ENCODE measurements around the gene FAM181A.

Gene FAM181A

GRCh38 chr14:93973607-93974006, 46.5 kb downstream of the FAM181A start:
- Histone ChIP-seq H3K27me3 (ENCODE audit: low read length) (no peaks in the 10 kb centered on the region), H3K9ac (ENCODE audit: low read length) (peak overlapping the region; percentile 66), H3K4me2 (ENCODE audit: low read depth, low read length, poor library complexity, severe bottlenecking) (peak overlapping the region; percentile 75)

GRCh38 chr14:93974299-93974698, 47.2 kb downstream of the FAM181A start:
- Histone ChIP-seq H2AFZ (ENCODE audit: low read depth, low read length, severe bottlenecking) (no peak overlapping the region), H3K79me2 (ENCODE audit: insufficient read depth, low read length) (peaks cover 8% of the 10 kb centered on the region), H3K36me3 (ENCODE audit: low read length) (peaks cover 2% of the 10 kb centered on the region; the same call in 1 of the 2 replicates), H3F3A (ENCODE audit: insufficient read depth) (peaks cover 77% of the 10 kb centered on the region), H3K9me2 (replicated peaks; ENCODE audit: insufficient read depth, low read length) (no peaks in the 10 kb centered on the region), H4K20me1 (ENCODE audit: low read depth, low read length) (no peaks in the 10 kb centered on the region), H3K27ac (ENCODE audit: low read depth, low read length) (peak overlapping the region; percentile 99), H3K27me3 (ENCODE audit: low read length) (no peaks in the 10 kb centered on the region), H3K4me3 (ENCODE audit: insufficient read depth, low read length, poor library complexity, severe bottlenecking) (peak overlapping the region; percentile 33), H3K9me3 (ENCODE audit: insufficient read depth, low read length) (peaks cover 8% of the 10 kb centered on the region; the same call in 1 of the 2 replicates), H3K9ac (ENCODE audit: low read length) (peak overlapping the region; percentile 66), H3K4me2 (ENCODE audit: low read depth, low read length, poor library complexity, severe bottlenecking) (peak overlapping the region; percentile 75)
- TF ChIP-seq EZH2phosphoT487 (conservative IDR thresholded peaks at IDR 0.05; ENCODE audit: low read length) (no peak), CTCF (IDR thresholded peaks at IDR 0.05; ENCODE audit: insufficient read depth, low read length, poor library complexity, severe bottlenecking) (no peak)

More at GRCh38 chr14:93973607-93974006, 46.5 kb downstream of the FAM181A start:
- Histone ChIP-seq H3K9me2 (replicated peaks; ENCODE audit: insufficient read depth, low read length) (no peaks in the 10 kb centered on the region), H3K4me3 (ENCODE audit: insufficient read depth, low read length, poor library complexity, severe bottlenecking) (peak overlapping the region; percentile 33), H3K9me3 (ENCODE audit: insufficient read depth, low read length) (peaks cover 8% of the 10 kb centered on the region; the same call in 1 of the 2 replicates), H3F3A (ENCODE audit: insufficient read depth) (peaks cover 71% of the 10 kb centered on the region), H2AFZ (ENCODE audit: low read depth, low read length, severe bottlenecking) (no peak overlapping the region), H3K79me2 (ENCODE audit: insufficient read depth, low read length) (peaks cover 8% of the 10 kb centered on the region), H3K27ac (ENCODE audit: low read depth, low read length) (peak overlapping the region; percentile 99), H4K20me1 (ENCODE audit: low read depth, low read length) (no peaks in the 10 kb centered on the region), H3K36me3 (ENCODE audit: low read length) (peaks cover 2% of the 10 kb centered on the region; the same call in 1 of the 2 replicates)
- no peak for TF ChIP-seq EZH2phosphoT487 (conservative IDR thresholded peaks at IDR 0.05; ENCODE audit: low read length)
- TF ChIP-seq CTCF (IDR thresholded peaks at IDR 0.05; ENCODE audit: insufficient read depth, low read length, poor library complexity, severe bottlenecking), result no peak

- TF ChIP-seq CTCF (IDR thresholded peaks at IDR 0.05; ENCODE audit: insufficient read depth, low read length, poor library complexity, severe bottlenecking), result no peak
- TF ChIP-seq EZH2phosphoT487 (conservative IDR thresholded peaks at IDR 0.05; ENCODE audit: low read length), result no peak
- H3K9ac ChIP-seq (ENCODE audit: low read length), result peak overlapping the region; percentile 66
- H3K36me3 ChIP-seq (ENCODE audit: low read length), result peaks cover 2% of the 10 kb centered on the region; the same call in 1 of the 2 replicates
- H3K27me3 ChIP-seq (ENCODE audit: low read length), result no peaks in the 10 kb centered on the region
- H3K9me2 ChIP-seq (replicated peaks; ENCODE audit: insufficient read depth, low read length), result no peaks in the 10 kb centered on the region
- no peak overlapping the region for H2AFZ ChIP-seq (ENCODE audit: low read depth, low read length, severe bottlenecking)
- H3K79me2 ChIP-seq (ENCODE audit: insufficient read depth, low read length), result peaks cover 8% of the 10 kb centered on the region
- peak overlapping the region; percentile 75 for H3K4me2 ChIP-seq (ENCODE audit: low read depth, low read length, poor library complexity, severe bottlenecking)
- H3K4me3 ChIP-seq (ENCODE audit: insufficient read depth, low read length, poor library complexity, severe bottlenecking), result no peak overlapping the region
- H3K27ac ChIP-seq (ENCODE audit: low read depth, low read length), result peak overlapping the region; percentile 99
- no peaks in the 10 kb centered on the region for H4K20me1 ChIP-seq (ENCODE audit: low read depth, low read length)
- peaks cover 8% of the 10 kb centered on the region; the same call in 1 of the 2 replicates for H3K9me3 ChIP-seq (ENCODE audit: insufficient read depth, low read length)
- H3F3A ChIP-seq (ENCODE audit: insufficient read depth), result peaks cover 78% of the 10 kb centered on the region
These were observed 47.7 kb downstream of the FAM181A start for GRCh38 chr14:93974833-93975232.
